Measurements from ENCODE around the gene TMEM119. TPM values are rescaled to one million over a fixed set of nuclear protein-coding genes. Genes with fewer than 3 reads are reported as not detected.

Gene TMEM119
- total and polyA plus RNA-seq, 2 of the 13 experiments (the other 11 are each of a cell fraction or from before 2014, with no cell fraction given) = not detected

DNA sequence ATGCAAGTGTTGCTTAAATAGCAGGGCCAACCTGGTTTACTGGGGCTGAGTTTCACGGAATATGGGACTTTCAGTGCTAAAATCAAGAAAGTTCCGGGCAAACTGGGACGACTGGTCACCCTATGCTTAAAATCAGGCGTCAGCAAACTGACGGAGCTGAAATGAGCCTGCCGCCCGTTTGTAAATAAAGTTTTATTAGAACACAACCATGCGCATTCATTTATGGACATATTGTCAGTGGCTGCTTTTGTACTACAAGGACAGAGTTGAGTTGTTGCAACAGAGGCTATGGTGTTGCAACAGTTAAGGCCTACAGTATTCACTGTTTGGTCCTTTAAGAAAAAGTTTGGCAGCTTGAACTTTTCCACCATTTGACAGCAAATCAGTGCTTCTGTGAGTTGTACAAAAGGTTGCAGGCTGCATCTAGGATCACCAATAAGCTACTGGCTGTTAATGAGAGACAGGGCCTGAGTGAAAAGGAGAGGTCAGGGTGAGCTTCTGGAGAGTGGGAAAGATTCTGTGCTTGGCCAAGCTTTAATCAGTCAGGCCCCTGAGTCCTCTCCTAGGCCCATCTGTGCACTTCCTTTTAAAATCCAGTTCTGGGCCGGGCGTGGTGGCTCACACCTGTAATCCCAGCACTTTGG, 22.5 kb upstream of the TMEM119 start (continued):
- TF ChIP-seq, protein P1, sequence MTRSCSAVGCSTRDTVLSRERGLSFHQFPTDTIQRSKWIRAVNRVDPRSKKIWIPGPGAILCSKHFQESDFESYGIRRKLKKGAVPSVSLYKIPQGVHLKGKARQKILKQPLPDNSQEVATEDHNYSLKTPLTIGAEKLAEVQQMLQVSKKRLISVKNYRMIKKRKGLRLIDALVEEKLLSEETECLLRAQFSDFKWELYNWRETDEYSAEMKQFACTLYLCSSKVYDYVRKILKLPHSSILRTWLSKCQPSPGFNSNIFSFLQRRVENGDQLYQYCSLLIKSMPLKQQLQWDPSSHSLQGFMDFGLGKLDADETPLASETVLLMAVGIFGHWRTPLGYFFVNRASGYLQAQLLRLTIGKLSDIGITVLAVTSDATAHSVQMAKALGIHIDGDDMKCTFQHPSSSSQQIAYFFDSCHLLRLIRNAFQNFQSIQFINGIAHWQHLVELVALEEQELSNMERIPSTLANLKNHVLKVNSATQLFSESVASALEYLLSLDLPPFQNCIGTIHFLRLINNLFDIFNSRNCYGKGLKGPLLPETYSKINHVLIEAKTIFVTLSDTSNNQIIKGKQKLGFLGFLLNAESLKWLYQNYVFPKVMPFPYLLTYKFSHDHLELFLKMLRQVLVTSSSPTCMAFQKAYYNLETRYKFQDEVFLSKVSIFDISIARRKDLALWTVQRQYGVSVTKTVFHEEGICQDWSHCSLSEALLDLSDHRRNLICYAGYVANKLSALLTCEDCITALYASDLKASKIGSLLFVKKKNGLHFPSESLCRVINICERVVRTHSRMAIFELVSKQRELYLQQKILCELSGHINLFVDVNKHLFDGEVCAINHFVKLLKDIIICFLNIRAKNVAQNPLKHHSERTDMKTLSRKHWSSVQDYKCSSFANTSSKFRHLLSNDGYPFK (CRISPR knock-in tag; IDR thresholded peaks at IDR 0.05; ENCODE audit: borderline replicate concordance) = no peak
- TF ChIP-seq HMG20B (CRISPR knock-in tag; conservative IDR thresholded peaks at IDR 0.05) (no peak), THAP11 (CRISPR knock-in tag; IDR thresholded peaks at IDR 0.05) (peak; percentile 79), ZFAT (CRISPR knock-in tag; conservative IDR thresholded peaks at IDR 0.05) (no peak), HOXD1 (CRISPR knock-in tag; IDR thresholded peaks at IDR 0.05) (no peak), ZNF562 (CRISPR knock-in tag; IDR thresholded peaks at IDR 0.05; ENCODE audit: borderline replicate concordance) (no peak), CENPBD1 (CRISPR knock-in tag; IDR thresholded peaks at IDR 0.05; ENCODE audit: borderline replicate concordance, low read depth) (no peak), NCOR1 (IDR thresholded peaks at IDR 0.05; ENCODE audit: borderline replicate concordance, low read length) (no peak), CCAR2 (optimal IDR thresholded peaks at IDR 0.05; ENCODE audit: low read depth, low read length) (no peak), TP53 (CRISPR knock-in tag; conservative IDR thresholded peaks at IDR 0.05) (no peak), ZNF597 (CRISPR knock-in tag; IDR thresholded peaks at IDR 0.05) (no peak), MED1 (CRISPR knock-in tag; IDR thresholded peaks at IDR 0.05) (peak; percentile 20; the same call in 1 of the 2 replicates), NFRKB (IDR thresholded peaks at IDR 0.05) (no peak)
- TF ChIP-seq, protein P2, sequence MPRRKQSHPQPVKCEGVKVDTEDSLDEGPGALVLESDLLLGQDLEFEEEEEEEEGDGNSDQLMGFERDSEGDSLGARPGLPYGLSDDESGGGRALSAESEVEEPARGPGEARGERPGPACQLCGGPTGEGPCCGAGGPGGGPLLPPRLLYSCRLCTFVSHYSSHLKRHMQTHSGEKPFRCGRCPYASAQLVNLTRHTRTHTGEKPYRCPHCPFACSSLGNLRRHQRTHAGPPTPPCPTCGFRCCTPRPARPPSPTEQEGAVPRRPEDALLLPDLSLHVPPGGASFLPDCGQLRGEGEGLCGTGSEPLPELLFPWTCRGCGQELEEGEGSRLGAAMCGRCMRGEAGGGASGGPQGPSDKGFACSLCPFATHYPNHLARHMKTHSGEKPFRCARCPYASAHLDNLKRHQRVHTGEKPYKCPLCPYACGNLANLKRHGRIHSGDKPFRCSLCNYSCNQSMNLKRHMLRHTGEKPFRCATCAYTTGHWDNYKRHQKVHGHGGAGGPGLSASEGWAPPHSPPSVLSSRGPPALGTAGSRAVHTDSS (CRISPR knock-in tag; conservative IDR thresholded peaks at IDR 0.05) = no peak
- TF ChIP-seq, protein P3, sequence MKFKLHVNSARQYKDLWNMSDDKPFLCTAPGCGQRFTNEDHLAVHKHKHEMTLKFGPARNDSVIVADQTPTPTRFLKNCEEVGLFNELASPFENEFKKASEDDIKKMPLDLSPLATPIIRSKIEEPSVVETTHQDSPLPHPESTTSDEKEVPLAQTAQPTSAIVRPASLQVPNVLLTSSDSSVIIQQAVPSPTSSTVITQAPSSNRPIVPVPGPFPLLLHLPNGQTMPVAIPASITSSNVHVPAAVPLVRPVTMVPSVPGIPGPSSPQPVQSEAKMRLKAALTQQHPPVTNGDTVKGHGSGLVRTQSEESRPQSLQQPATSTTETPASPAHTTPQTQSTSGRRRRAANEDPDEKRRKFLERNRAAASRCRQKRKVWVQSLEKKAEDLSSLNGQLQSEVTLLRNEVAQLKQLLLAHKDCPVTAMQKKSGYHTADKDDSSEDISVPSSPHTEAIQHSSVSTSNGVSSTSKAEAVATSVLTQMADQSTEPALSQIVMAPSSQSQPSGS (CRISPR knock-in tag; IDR thresholded peaks at IDR 0.05) = 0 out of 2 replicates have a peak, but pooled peaks have one; percentile 32
- TF ChIP-seq, protein P4, sequence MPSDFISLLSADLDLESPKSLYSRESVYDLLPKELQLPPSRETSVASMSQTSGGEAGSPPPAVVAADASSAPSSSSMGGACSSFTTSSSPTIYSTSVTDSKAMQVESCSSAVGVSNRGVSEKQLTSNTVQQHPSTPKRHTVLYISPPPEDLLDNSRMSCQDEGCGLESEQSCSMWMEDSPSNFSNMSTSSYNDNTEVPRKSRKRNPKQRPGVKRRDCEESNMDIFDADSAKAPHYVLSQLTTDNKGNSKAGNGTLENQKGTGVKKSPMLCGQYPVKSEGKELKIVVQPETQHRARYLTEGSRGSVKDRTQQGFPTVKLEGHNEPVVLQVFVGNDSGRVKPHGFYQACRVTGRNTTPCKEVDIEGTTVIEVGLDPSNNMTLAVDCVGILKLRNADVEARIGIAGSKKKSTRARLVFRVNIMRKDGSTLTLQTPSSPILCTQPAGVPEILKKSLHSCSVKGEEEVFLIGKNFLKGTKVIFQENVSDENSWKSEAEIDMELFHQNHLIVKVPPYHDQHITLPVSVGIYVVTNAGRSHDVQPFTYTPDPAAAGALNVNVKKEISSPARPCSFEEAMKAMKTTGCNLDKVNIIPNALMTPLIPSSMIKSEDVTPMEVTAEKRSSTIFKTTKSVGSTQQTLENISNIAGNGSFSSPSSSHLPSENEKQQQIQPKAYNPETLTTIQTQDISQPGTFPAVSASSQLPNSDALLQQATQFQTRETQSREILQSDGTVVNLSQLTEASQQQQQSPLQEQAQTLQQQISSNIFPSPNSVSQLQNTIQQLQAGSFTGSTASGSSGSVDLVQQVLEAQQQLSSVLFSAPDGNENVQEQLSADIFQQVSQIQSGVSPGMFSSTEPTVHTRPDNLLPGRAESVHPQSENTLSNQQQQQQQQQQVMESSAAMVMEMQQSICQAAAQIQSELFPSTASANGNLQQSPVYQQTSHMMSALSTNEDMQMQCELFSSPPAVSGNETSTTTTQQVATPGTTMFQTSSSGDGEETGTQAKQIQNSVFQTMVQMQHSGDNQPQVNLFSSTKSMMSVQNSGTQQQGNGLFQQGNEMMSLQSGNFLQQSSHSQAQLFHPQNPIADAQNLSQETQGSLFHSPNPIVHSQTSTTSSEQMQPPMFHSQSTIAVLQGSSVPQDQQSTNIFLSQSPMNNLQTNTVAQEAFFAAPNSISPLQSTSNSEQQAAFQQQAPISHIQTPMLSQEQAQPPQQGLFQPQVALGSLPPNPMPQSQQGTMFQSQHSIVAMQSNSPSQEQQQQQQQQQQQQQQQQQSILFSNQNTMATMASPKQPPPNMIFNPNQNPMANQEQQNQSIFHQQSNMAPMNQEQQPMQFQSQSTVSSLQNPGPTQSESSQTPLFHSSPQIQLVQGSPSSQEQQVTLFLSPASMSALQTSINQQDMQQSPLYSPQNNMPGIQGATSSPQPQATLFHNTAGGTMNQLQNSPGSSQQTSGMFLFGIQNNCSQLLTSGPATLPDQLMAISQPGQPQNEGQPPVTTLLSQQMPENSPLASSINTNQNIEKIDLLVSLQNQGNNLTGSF (CRISPR knock-in tag; IDR thresholded peaks at IDR 0.05) = no peak
